NK-92 (cell line): ENCODE data around the gene TEC.
"Not testable (repeated sequence)": the region's sequence is repeated elsewhere in the genome, so short reads cannot be mapped to it uniquely, and the experiment has no call there.

ENCODE experiments used
- DNase-seq: peaks from one replicate; lab custom pipeline; 2025; ENCODE audit not compliant: unreplicated experiment; lab: John Stamatoyannopoulos, UW

TEC gene

DNA sequence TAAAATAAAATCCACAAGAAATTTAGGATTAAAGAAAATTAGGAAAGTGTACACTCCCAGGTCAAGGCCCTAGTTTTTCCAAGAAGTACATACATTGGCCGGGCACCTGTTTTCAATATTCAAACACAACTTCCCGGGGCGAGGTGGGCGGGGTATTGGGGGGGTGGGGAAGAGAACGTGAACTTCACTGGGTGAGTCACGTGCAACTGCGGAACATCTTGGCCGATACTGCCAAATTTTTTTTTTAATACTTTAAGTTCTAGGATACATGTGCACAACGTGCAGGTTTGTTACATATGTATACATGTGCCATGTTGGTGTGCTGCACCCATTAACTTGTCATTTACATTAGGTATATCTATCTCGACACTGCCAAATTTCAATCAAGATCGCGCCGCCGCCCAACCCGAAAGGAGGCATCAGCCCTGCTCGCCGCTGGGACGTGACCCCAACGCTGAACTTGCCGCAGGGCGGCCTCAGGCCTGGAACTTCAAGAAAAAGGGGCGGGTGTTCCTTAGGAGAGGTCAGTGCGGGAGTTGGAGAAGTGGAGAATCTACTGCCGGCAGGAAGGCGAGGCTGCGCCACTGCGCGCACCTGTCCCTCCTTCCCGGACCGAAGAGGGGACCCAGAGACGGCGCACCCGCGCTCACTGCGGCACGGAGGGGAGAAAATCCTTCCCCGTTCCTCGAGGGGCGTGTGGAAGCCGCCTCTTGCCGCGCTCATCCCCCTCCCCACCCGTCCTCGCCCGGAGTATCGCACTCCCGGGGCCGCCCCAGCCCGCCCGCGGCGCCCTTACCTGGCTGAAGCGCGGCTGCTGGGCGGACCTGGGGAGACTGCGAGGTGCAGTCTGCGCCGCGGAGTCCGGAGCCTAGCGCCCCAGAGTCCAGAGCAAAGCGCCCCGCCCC, at the start of gene TEC:
Gene TEC (minus strand): TSS at position 883 of the 905 bp plus-strand sequence. CDS start 41,224 bp downstream, outside the sequence.
- no peak for DNase-seq

GRCh38 chr4:48315728-48316630, 46.3 kb upstream of the TEC start:
- DNase-seq = no peak

GRCh38 chr4:48314746-48315145, 45.1 kb upstream of the TEC start:
- DNase-seq = not testable (repeated sequence)

GRCh38 chr4:48311896-48312295, 42.3 kb upstream of the TEC start:
- no peak for DNase-seq

DNA sequence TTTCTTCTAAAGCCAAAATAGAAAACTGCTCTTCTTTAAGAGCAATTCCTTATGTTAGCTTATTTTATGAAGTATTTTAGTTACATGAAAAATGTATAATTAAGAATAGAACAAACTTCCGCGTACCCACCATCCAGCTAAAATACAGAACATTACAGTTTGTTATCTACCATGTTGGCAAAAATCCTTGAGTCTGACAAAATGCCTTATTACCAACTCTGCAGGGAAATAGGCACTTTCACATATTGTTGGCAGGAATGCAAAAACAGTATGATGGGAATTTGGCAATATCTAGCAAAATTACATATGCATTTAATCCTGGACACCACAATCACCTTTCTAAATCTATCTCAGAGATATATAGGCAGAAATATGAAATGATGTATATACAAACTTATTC, 39.3 kb upstream of the TEC start:
- DNase-seq = no peak

DNA sequence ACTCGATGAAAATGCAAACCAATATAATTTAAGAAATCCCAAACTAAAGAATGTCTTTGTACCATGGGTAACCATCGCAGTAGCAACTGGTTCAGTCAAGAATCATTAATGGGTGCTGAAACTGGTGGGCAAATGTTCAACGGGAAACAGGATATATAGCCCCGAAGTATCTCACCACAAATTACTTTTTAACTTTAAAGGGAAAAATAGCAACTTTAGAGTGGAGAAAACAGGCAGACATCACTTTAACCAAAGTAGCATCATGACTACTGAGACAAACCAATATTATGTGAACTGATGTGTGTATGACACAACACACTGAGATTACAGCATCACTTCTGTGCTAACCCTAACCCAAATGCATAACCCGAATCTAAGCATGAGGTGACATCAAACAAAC, 37.9 kb upstream of the TEC start:
- no peak for DNase-seq

- DNase-seq = no peak
These were observed 35.9 kb upstream of the TEC start for GRCh38 chr4:48305508-48305907.

- DNase-seq = no peak
These were observed 30.4 kb upstream of the TEC start for GRCh38 chr4:48300004-48300403.

GRCh38 chr4:48299560-48299959, 29.9 kb upstream of the TEC start:
- no peak for DNase-seq

DNA sequence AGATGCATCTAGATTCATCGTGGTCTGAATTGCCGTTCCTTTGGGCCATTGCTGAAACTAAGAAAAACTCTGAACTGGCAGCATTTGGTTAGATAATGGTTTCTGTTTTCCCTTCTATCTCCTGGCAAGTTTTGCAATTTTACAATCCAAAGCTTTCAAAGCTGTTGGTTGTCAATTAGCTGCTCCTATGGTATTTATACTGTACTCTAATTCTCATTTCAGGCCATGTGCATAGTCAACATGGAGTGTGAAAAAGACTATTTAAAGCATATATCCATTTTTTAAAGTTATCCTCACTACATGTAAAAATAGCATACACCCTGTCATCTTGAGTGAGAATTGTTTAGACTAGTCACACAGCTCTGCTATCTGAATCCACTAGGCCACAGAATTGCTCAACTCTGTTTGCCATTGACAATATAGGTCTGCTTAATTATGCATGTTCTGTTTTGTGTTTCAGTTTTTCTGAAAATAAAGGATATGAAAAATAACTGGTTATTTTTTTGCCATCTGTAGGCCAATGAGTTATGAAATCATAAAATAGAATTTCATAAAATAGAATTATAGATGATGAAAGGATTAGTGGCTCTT, 27.7 kb upstream of the TEC start:
- DNase-seq = no peak

- DNase-seq = no peak
These were observed 26.7 kb upstream of the TEC start for GRCh38 chr4:48296365-48296764.

DNA sequence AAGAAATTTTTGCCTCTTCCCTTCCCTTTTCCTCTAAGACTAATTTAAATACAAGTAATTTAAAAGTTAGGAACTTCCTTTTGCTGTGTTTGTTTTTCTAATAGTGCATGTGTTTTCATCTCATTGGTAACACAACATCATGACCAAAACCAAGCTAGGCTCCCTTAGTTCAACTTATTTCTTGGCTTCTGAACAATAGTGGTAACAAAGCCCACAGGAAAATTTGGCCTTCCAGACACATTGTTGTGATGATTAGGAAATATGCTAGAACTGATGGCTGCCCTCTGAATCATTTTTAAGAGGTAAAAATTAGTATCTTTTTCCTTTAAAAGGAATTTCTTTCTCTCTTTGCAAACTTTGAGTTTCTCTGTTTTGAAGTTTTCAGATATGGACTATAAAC, 25.5 kb upstream of the TEC start:
- no peak for DNase-seq

- not testable (repeated sequence) for DNase-seq
These were observed 22.7 kb upstream of the TEC start for GRCh38 chr4:48292218-48292790.

DNA sequence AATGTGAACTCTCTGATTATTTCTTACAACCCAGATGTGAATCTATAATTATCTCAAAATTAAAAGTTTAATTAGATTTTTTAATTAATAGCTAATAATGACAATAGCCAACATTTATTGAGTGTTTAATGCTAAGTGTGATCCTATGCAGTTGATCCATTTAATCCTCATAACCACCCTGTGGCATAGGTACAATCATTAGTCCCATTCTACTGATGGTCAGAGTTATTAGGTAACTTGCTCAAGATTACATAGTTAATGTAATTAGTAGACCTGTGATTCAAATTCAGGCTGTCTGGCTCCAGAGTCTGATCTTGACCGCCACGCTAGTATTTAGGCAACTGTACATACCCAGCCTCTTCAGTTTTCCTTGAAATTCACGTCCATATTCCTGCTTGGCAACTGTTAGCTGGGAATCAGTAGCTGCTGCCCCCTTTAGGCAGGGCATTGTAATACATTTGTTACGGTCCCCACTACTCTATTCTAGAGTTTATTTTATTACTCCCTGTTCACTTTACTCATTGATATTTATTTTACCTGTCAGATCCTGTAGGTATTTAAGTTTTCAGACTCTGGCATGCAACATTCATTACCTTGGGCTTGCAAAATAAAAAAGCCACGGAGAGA, 20.6 kb upstream of the TEC start:
- no peak for DNase-seq

- DNase-seq = not testable (repeated sequence)
These were observed 16.4 kb upstream of the TEC start for GRCh38 chr4:48286060-48286459.

DNA sequence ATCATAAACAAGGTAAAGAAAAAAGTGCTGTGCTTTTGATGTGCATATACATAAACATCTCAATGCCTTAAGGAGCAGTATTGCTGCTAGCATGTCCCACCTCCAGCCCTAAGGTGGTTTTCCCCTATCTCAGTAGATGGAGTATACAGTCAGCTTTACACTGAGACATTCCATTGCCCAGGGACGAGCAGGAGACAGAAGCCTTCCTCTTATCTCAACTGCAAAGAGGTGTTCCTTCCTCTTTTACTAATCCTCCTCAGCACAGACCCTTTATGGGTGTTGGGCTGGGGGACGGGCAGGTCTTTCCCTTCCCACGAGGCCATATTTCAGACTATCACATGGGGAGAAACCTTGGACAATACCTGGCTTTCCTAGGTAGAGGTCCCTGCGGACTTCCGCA, 16.0 kb upstream of the TEC start:
- not testable (repeated sequence) for DNase-seq

DNA sequence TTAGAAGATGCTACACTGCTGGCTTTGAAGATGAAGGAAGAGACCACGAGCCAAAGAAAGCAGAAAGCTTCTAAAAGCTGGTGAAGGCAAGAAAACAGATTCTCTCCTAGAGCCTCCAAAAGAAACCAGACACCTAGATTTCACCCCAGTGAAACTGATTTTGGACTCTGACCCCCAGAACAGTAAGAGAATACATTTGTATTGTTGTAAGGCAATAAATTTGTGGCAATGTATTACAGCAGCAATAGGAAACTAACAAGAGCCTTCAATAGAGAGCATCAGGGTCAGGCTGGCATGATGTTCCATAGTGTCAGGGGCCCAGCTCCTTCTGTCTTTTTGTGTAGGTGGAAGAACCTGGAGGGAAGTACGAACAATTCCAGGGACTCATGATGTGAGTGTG, 6.0 kb upstream of the TEC start:
- no peak for DNase-seq

- no peak for DNase-seq
These were observed 5.6 kb upstream of the TEC start for GRCh38 chr4:48275247-48275646.

GRCh38 chr4:48271626-48272025, 2.0 kb upstream of the TEC start:
- no peak for DNase-seq

DNA sequence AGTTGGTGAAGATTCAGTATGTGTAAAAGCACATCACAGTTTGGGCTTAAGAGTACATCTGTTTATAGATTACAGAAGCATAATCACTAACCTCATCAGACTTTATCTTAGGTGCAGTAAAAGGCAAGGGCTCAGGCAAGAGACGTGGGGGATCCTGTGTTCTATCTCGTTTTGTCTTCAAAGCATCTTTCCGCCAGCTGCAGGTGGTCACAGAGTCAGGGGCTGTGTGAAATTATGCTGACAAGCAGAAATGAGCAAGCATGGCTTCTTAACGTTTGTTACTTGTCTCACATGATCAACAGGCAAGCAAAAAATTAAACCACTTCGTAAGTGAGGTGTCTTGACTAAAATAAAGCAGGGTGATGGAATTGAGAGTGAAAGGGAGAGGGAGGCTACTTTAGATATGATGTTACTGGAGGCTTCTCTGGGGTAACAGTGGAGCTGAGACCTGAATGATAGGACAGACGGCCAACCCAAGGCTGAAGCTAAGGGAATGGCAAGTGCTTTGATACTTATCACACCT, 1.4 kb upstream of the TEC start:
- no peak for DNase-seq
